Thymus (tissue), 11 donors: Measurements from ENCODE around the gene PLEKHG3. TPM values are rescaled to one million over a fixed set of nuclear protein-coding genes. Genes with fewer than 3 reads are reported as not detected.
A peak's percentile ranks its signal among the peaks of the same experiment; 100 is the strongest.

Experiments
- DNase-seq, 9 donors: peaks; one replicate each; pipeline ENCODE4 v3.0.0-alpha.2; 2013; ENCODE audit warnings: low spot score in 9 of 9, low read depth in 6 of 9, missing footprints in 1 of 9
- H3K27ac ChIP-seq, 2 donors: one replicate each; pipeline ENCODE4 v1.5.1; 2013; ENCODE audit warnings: control low read depth in 1 of 2, low read depth in 1 of 2, low read length in 1 of 2, mild to moderate bottlenecking in 1 of 2, moderate library complexity in 1 of 2
- H3K27me3 ChIP-seq, 2 donors: one replicate each; pipeline ENCODE4 v1.5.1; 2013; ENCODE audit warnings: low read length in 1 of 2; ENCODE audit not compliant: control insufficient read depth in 2 of 2, insufficient read depth in 1 of 2
- H3K36me3 ChIP-seq, 2 donors: one replicate each; pipeline ENCODE4 v1.5.1; 2013; ENCODE audit warnings: low read length in 1 of 2, mild to moderate bottlenecking in 1 of 2, moderate library complexity in 1 of 2; ENCODE audit not compliant: control insufficient read depth in 2 of 2, insufficient read depth in 2 of 2
- H3K4me1 ChIP-seq, 2 donors: one replicate each; pipeline ENCODE4 v1.5.1; 2013; ENCODE audit warnings: low read length in 2 of 2; ENCODE audit not compliant: control insufficient read depth in 2 of 2, insufficient read depth in 2 of 2
- H3K4me3 ChIP-seq, 2 donors: one replicate each; pipeline ENCODE4 v1.5.1; 2013; ENCODE audit warnings: low read length in 2 of 2, control low read depth in 1 of 2, mild to moderate bottlenecking in 1 of 2
- H3K9me3 ChIP-seq, 2 donors: one replicate each; pipeline ENCODE4 v1.5.1; 2013; ENCODE audit warnings: low read length in 1 of 2, mild to moderate bottlenecking in 1 of 2; ENCODE audit not compliant: control insufficient read depth in 2 of 2, insufficient read depth in 1 of 2
- WGBS: extraction: QIAGEN DNeasy Blood & Tissue Kit; methylation state at CpG from one replicate; pipeline ENCODE4 v1.1.7; 2013; 5-methylcytosine and 5-hydroxymethylcytosine counted together
- polyA plus RNA-seq: library from polyadenylated mRNA; stranded (reverse); fragments of 200-250 nt; gene quantifications from one replicate; pipeline ENCODE4 v1.2.3, GENCODE V29; 2013
- total RNA-seq: library from RNA; stranded (reverse); fragments of 120-200 nt; gene quantifications from one replicate; pipeline ENCODE4 v1.2.4, GENCODE V29; 2013
- donor health status: healthy.

PLEKHG3 gene
- total and polyA plus RNA-seq, 2 donors, result 7.7 to 8.5 TPM

DNA sequence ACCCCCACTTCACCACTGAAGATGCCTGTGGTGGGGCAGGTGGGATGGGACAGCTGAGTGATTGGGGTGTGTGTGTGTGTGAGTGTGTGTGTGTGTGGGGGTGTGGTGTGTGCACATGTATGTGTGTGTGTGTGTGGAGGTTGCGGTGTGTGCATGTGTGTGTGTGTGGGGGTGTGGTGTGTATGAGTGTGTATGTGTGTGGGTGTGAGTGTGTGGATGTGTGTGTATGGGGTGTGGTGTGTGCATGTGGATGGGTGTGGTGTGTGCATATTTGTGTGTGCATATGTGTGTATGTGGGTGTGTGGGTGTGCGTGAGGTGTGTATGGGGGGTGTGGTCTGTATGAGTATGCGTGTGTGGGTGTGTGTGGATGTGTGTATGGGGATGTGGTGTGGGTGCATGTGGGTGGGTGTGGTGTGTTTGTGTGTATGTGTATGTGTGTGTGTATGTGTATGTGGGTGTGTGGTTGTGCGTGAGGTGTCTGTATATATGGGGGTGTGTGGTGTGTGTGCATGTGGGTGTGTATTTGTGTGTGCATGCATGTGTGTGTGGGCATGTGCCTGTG, 61.6 kb downstream of the PLEKHG3 start:
- DNase-seq, result no peak
- 99% methylated on average over 4 of the region's 4 CpGs for WGBS
- H3K27ac ChIP-seq, result no peak overlapping the region
- H3K9me3 ChIP-seq, result no peaks in the 10 kb centered on the region
- no peak overlapping the region for H3K4me3 ChIP-seq
- H3K4me1 ChIP-seq, result peaks cover 0 to 22% of the 10 kb centered on the region in 2 donors
- H3K36me3 ChIP-seq, result no peaks in the 10 kb centered on the region
- H3K27me3 ChIP-seq, result peaks cover 0 to 19% of the 10 kb centered on the region in 2 donors

- H3K4me1 ChIP-seq, result peaks cover 0 to 19% of the 10 kb centered on the region in 2 donors
- H3K27ac ChIP-seq, result no peak overlapping the region
- H3K4me3 ChIP-seq, result no peak overlapping the region
- no peak for DNase-seq
- H3K27me3 ChIP-seq, result peaks cover 0 to 17% of the 10 kb centered on the region in 2 donors
- H3K9me3 ChIP-seq, result no peaks in the 10 kb centered on the region
- no peaks in the 10 kb centered on the region for H3K36me3 ChIP-seq
- 93% methylated on average over 25 of the region's 25 CpGs for WGBS
These were observed 62.4 kb downstream of the PLEKHG3 start for GRCh38 chr14:64766430-64767151.

DNA sequence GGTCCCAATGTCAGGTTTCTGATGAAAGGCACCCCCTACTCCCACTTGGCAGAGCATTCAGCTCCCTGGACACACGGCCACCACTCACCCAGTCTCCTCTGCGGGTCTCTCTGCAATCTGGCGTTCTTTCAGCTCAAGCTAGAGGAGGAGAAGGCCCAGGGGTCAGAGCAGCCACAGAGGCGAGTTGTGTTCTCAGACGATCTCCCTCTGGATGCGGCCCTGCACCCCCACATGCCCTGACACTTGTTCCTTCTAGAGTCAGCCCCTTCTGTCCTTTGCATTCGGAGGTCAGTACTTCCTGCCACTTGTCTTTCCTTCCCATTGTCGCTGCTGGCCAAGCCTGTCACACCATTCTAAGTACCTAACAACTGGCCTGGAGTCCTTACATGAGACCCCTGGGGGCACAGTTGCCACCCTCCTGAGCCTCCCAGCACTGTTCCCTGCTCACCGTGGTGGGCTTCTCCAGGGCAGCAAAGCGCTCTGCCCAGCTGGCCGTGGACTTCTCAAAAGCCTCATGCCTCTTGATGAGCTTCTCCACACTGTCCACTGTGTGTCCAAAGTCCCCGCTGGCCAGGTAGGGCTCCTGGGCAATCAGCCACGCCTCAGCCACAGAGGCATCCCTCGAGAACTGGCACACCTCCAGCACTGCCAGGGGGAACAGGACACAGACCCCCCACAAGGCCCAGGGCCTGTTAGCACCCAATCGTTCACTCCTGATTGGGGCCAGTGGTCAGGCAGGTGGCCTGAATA, 63.2 kb downstream of the PLEKHG3 start:
- no peaks in the 10 kb centered on the region for H3K9me3 ChIP-seq
- no peak for DNase-seq
- H3K4me3 ChIP-seq, result no peak overlapping the region
- H3K36me3 ChIP-seq, result no peaks in the 10 kb centered on the region
- no peak overlapping the region for H3K27ac ChIP-seq
- peaks cover 0 to 12% of the 10 kb centered on the region in 2 donors for H3K4me1 ChIP-seq
- WGBS, result 95% methylated on average over 15 of the region's 15 CpGs
- H3K27me3 ChIP-seq, result peaks cover 0 to 12% of the 10 kb centered on the region in 2 donors

DNA sequence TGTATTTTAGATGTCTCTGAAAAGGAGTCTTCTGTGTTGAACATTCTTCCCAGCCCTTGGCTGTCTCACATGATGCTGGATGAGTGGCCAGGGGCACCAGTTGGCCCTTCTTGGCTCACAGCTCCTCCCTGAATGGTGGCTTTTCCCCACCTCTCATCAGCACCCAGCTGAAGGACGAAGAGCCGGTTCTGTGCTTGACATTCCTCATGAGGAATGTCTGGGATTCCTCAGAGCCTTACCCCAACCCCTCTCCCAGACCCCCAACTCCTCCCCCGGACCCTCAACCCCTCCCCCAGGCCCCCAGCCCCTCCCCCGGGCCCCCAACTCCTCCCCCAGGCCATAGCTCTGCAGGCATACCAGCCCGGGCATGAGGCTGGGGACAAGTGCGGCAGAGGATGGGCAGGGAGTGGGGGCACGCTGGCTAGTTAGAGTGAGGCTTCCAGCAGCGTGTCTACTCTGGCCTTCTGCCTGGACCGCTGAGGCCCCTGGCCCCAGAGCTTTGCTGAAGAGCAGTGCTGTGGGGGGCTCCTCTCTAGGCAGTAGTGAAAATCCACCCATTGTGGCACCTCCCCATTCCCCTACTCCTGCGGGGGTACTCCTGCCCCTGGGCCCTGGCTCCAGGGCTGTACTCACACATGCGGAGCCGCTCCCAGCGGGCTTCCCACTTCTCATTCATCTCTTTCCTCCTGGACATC, 64.3 kb downstream of the PLEKHG3 start:
- H3K9me3 ChIP-seq, result no peaks in the 10 kb centered on the region
- DNase-seq, result no peak

GRCh38 chr14:64769096-64770020, 65.1 kb downstream of the PLEKHG3 start:
- 97% methylated on average over 17 of the region's 17 CpGs for WGBS
- Histone ChIP-seq H3K27ac (no peak overlapping the region), H3K36me3 (no peaks in the 10 kb centered on the region), H3K27me3 (peaks cover 0 to 2% of the 10 kb centered on the region in 2 donors), H3K4me3 (no peak overlapping the region), H3K4me1 (peaks cover 0 to 4% of the 10 kb centered on the region in 2 donors), H3K9me3 (peaks cover 0 to 3% of the 10 kb centered on the region in 2 donors)
- no peak for DNase-seq

More for the DNA sequence above, 64.3 kb downstream of the PLEKHG3 start:
- Histone ChIP-seq H3K4me1 (peaks cover 0 to 6% of the 10 kb centered on the region in 2 donors), H3K4me3 (no peak overlapping the region), H3K27ac (no peak overlapping the region), H3K27me3 (peaks cover 0 to 8% of the 10 kb centered on the region in 2 donors), H3K36me3 (no peaks in the 10 kb centered on the region)
- 82% methylated on average over 13 of the region's 13 CpGs for WGBS

DNA sequence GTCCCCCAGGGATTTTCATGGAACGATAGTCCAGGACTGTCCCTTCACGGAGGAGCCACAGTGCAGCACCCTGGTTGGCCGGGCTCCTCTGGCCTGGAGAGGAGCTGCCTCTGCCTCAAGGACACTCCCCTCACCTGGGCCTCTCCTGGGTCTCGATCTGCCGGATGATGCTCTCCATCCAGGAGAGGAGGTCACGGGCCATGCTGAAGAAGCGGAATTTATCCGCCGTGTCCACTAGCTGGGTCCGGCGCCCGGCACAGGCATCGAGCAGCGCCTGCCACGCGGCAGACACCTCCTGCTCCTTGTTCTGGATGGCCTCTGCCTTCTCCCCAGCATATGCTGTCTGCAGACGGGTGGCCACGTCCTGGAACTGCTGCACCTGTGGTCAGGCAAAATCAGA, 66.5 kb downstream of the PLEKHG3 start:
- no peaks in the 10 kb centered on the region for H3K36me3 ChIP-seq
- H3K27me3 ChIP-seq, result no peaks in the 10 kb centered on the region
- 98% methylated on average over 18 of the region's 18 CpGs for WGBS

GRCh38 chr14:64771161-64771560, 66.9 kb downstream of the PLEKHG3 start:
- Histone ChIP-seq H3K27me3 (no peaks in the 10 kb centered on the region), H3K4me1 (no peaks in the 10 kb centered on the region), H3K4me3 (no peak overlapping the region), H3K9me3 (peaks cover 0 to 3% of the 10 kb centered on the region in 2 donors), H3K36me3 (no peaks in the 10 kb centered on the region), H3K27ac (no peak overlapping the region)
- DNase-seq, result peak in 1 of 9 donors; percentile 36
- WGBS, result 78% methylated on average over 2 of the region's 2 CpGs

More for the DNA sequence above, 66.5 kb downstream of the PLEKHG3 start:
- Histone ChIP-seq H3K4me3 (no peak overlapping the region), H3K4me1 (no peaks in the 10 kb centered on the region), H3K9me3 (peaks cover 0 to 3% of the 10 kb centered on the region in 2 donors), H3K27ac (no peak overlapping the region)
- no peak for DNase-seq

DNA sequence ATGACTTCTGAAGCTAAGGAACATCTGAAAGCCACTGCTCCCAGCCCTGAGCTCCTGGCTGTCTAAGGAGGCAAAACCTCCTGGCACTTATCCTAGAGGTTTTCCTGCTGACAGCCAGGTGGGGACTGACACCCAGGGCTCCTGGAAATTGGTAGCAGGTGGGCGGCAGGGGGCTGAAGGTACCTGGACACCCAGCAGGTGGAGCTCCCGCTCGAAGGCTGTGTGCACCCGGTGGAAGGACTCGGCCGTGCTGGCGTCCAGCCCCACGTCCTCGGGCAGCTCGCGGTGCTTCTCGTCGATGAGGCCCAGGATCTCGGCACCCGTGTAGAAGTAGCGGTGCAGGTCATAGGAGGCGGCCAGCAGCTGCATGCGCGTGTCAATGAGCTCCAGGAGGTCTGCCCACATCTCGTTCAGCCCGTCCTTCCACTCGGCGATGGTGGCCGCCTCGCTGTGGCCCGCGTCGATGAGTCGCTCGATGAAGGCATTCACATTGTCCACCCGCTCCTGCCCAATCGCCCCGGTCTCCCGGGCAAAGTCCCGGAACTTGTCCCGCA, 68.2 kb downstream of the PLEKHG3 start:
- no peak for DNase-seq
- H3K27ac ChIP-seq, result no peak overlapping the region
- 97% methylated on average over 36 of the region's 36 CpGs for WGBS
- no peak overlapping the region for H3K4me3 ChIP-seq
- H3K36me3 ChIP-seq, result no peaks in the 10 kb centered on the region
- no peaks in the 10 kb centered on the region for H3K4me1 ChIP-seq
- H3K27me3 ChIP-seq, result no peaks in the 10 kb centered on the region
- H3K9me3 ChIP-seq, result peaks cover 0 to 3% of the 10 kb centered on the region in 2 donors
